ENCODE data around the gene REM2.

The REM2 gene

GRCh38 chr14:22872033-22872832 is 10.8 kb upstream of the REM2 start:
- peak in 1 of 2 donors; percentile 46 for DNase-seq (ENCODE audit: extremely low read depth in 1 of 2, low read depth in 1 of 2)

DNA sequence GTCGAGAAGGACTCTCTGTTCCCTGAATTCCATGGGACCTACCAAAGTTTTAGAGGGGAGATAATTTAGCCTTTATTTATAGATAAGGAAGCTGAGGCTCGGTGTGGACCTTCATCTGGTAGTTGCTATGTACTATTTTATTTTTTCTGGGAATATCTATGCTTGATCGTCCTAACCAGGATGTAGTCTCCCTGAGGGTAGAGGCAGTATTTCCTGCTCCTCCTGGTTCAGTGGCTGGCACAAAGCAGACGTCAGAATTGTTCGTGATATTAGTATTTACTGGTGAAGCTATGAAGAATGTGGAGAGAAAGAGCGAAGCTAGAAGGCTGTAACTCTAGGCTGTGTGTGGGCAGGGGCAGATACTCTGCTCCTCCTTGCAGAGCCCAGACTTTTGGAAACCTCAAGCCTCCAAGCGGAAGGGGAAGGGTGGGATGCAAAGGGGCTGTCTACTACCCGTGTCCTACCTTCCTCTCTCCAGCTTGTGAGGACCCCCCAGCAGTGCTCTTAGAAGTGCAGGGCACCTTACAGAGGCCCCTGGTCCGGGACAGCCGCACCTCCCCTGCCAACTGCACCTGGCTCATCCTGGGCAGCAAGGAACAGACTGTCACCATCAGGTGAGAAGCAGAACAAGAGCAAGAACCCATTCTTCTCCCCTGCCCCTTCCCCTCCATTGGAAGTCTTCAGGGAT is 10.0 kb upstream of the REM2 start:
- DNase-seq (ENCODE audit: extremely low read depth in 1 of 2, low read depth in 1 of 2) = no peak

- DNase-seq (ENCODE audit: extremely low read depth in 1 of 2, low read depth in 1 of 2) = no peak
Measured at GRCh38 chr14:22875003-22875747, 7.8 kb upstream of the REM2 start.

- DNase-seq (ENCODE audit: extremely low read depth in 1 of 2, low read depth in 1 of 2) = no peak
Measured at GRCh38 chr14:22875748-22876319, 7.2 kb upstream of the REM2 start.

- DNase-seq (ENCODE audit: extremely low read depth in 1 of 2, low read depth in 1 of 2) = no peak
Measured at GRCh38 chr14:22877000-22877501, 6.0 kb upstream of the REM2 start.

- no peak for DNase-seq (ENCODE audit: extremely low read depth in 1 of 2, low read depth in 1 of 2)
Measured at GRCh38 chr14:22878271-22879246, 4.5 kb upstream of the REM2 start.

DNA sequence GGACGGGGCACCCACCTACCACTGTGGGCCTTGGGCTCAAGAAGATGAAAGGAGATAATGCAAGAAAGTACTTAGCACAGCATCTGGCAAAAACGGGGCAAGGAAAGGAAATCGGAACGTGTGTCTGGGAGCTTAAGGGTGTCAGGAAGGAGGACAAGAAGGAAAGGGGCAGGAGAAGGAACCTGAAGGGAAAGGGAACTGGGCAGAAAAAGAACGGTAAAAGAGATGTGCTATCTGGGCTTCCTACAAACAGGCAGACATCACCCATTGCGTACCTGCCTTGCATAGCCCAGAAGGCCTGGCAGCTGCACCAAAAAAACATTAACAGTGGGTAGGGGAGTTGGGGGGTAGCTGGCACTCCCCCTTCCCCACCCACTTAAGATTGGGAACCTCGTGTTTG is 958 bp upstream of the REM2 start:
- no peak for DNase-seq (ENCODE audit: extremely low read depth in 1 of 2, low read depth in 1 of 2)

DNA sequence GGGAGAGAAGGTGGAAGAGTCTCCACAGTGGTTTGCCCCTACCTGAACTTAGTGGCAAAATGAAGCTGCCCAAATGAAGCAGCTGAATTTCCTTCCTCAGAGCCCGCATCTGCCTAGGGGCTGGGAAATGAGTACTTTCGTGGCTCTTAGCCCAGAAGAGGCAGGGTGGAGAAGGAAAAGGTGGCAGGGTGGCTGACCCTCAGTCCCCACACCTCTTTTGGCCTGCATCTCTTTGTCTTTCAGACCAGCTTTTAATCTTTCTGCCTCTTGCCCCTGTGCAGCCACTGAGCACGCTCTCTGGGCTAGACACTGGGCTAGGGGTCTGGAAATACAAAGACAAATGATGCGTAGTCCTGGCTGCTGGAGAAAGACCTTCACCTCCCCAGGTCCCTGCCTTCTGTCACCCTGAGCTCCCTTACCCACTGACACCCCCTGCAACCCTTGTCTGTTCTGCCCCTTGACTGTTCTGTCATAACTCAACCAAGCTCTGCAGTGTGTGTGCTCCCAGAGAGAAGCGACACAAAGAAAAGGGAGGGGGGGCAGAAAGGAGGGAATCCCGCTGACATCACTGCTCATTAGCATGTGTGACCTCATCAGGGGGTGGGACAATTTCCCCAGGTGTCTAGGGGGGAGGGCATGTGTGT is 371 bp upstream of the REM2 start:
- no peak for DNase-seq (ENCODE audit: extremely low read depth in 1 of 2, low read depth in 1 of 2)

- no peak for DNase-seq (ENCODE audit: extremely low read depth in 1 of 2, low read depth in 1 of 2)
Measured at GRCh38 chr14:22884076-22884737, 1.2 kb downstream of the REM2 start.

DNA sequence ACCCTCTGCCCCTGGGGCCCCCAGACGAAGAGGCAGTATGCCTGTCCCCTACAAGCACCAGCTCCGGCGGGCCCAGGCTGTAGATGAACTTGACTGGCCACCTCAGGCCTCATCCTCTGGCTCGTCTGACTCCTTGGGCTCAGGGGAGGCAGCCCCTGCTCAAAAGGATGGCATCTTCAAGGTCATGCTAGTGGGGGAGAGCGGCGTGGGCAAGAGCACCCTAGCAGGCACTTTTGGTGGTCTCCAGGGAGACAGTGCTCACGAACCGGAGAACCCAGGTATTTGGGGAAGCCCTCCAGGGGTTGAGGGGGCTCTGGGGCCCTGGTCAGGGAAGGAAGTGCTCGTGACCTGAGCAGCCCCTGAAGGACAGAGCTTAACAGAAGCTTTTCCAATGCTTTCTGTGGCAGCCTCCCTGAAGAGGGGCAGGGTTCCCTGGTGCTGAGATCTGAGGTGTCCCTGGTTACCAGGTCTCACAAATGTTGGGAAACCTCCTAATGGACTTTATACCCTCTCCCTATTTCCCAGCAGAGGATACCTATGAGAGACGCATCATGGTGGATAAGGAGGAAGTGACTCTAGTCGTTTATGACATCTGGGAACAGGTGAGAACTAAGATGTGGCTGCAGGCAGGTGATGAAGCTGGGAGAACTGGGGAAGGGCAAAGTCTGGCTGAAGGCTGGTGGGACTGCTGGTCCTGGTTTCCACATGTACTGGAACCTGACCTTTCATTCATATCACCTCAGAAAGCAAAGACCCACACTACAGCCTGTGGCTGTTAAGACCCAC is 1.9 kb downstream of the REM2 start:
- DNase-seq (ENCODE audit: extremely low read depth in 1 of 2, low read depth in 1 of 2) = no peak

- DNase-seq (ENCODE audit: extremely low read depth in 1 of 2, low read depth in 1 of 2) = no peak
Measured at GRCh38 chr14:22885975-22886374, 3.0 kb downstream of the REM2 start.

GRCh38 chr14:22886500-22887259 is 3.7 kb downstream of the REM2 start:
- DNase-seq (ENCODE audit: extremely low read depth in 1 of 2, low read depth in 1 of 2) = peak; percentile 56 to 59

DNA sequence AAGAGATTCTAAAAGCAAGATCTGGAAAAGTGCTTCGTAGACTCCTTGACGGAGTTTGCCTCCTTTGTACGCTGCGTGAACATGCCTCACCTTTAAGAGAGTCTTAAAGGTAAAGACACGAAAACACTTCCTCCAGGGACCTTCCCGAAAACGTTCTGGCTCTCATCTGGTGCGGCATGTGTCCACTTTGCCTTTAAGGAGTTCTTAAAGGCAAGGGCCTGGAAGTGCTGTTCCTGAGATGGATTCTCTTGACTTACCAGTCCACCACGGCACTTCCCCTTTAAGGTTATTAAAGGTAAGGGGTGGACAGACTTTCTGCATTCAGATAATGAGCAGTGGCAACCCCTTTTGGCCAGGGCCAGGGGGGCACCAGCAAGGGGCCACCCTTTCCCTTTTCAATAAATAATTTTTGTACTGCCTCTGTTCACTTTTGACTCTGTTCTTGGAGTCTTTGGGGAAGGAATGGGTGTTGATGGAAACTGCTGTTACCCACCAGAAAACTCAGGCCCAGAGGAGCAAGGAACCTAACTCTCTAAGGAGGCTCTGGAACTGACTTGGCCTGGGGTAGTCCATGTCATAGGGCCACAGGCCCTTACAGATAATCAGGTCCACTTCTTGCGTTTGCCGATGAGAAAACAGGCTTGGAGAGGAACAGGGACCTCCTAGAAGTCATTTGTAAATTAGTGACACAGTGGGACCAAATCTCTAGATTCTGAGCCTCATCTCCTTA is 4.4 kb downstream of the REM2 start:
- peak in 1 of 2 donors; percentile 19 for DNase-seq (ENCODE audit: extremely low read depth in 1 of 2, low read depth in 1 of 2)

GRCh38 chr14:22887990-22888378 is 5.0 kb downstream of the REM2 start:
- peak in 1 of 2 donors; percentile 40 for DNase-seq (ENCODE audit: extremely low read depth in 1 of 2, low read depth in 1 of 2)

GRCh38 chr14:22888662-22889061 is 5.6 kb downstream of the REM2 start:
- DNase-seq (ENCODE audit: extremely low read depth in 1 of 2, low read depth in 1 of 2) = no peak

DNA sequence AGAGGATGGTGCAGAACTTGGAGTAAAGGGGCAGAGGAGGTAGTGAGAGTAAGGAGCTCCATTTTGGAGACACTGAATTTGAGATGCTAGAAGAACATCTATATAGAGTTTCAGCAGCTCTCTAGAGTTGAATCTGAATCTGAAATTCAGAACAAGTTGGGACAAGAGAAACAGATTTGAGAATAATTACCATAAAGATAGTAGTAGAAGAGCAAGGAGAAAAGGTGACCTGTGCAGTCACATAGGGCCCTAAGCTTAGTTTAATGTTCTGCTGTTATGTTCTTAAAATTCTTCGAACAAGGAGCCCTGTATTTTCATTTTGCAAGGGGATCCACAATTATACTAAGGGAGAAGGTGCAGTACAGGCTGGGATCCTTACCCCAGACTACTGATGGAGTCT is 7.4 kb downstream of the REM2 start:
- DNase-seq (ENCODE audit: extremely low read depth in 1 of 2, low read depth in 1 of 2) = no peak

DNA sequence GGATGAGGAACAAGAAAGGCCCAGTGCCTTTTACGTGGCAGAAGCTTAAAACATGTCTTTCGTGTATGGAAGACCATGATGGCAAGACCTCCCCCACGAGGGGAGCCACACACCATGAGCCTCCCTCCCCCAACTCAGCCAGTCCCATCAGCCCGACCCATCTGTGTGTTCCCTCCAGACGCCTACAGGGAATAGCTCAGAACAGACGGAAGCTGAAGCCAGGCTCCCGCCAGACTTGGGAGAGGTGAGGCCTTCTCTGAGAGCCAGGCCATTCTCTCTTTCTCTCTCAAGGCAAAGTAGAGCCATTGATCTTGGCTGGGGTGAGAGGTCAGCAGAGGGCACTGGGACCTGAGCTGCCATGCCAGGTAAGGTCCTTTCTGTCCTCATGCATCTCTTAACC is 9.5 kb downstream of the REM2 start:
- no peak for DNase-seq (ENCODE audit: extremely low read depth in 1 of 2, low read depth in 1 of 2)
